Erythroblast (primary cell): ENCODE data around the gene AMBP.

Experiments used
- GATA1 ChIP-seq: IDR thresholded peaks from 2 replicates; pipeline ENCODE4 v1.6.1; 2011; ENCODE audit warnings: low read depth, mild to moderate bottlenecking, control low read depth, low read length, moderate library complexity
- POLR2A ChIP-seq: IDR thresholded peaks from 2 replicates; pipeline ENCODE4 v1.6.1; 2011; ENCODE audit warnings: mild to moderate bottlenecking, low read length

- no peak for TF ChIP-seq POLR2A
- TF ChIP-seq GATA1 = no peak
These were observed 34.9 kb upstream of the AMBP start for GRCh38 chr9:114112778-114113584.
